IPS-15b (cell line): ENCODE measurements around the gene KCNE1.
A peak's percentile ranks its signal among the peaks of the same experiment; 100 is the strongest.

ENCODE experiments used
- H3K27me3 ChIP-seq: one replicate; pipeline ENCODE4 v1.6.1; 2013; ENCODE audit warnings: low read length; ENCODE audit not compliant: control insufficient read depth, insufficient read depth
- H3K36me3 ChIP-seq: one replicate; pipeline ENCODE4 v1.6.1; 2013; ENCODE audit warnings: low read length; ENCODE audit not compliant: control insufficient read depth, insufficient read depth
- H3K4me1 ChIP-seq: one replicate; pipeline ENCODE4 v1.6.1; 2013; ENCODE audit warnings: mild to moderate bottlenecking, low read length; ENCODE audit not compliant: control insufficient read depth, insufficient read depth
- H3K4me3 ChIP-seq: one replicate; pipeline ENCODE4 v1.5.1; 2013; ENCODE audit warnings: low read depth, low read length
- H3K9ac ChIP-seq: one replicate; pipeline ENCODE4 v1.6.1; 2013; ENCODE audit warnings: low read depth, mild to moderate bottlenecking, low read length
- H3K9me3 ChIP-seq: one replicate; pipeline ENCODE4 v1.6.1; 2013; ENCODE audit warnings: mild to moderate bottlenecking, low read length; ENCODE audit not compliant: control insufficient read depth, insufficient read depth

KCNE1 gene

GRCh38 chr21:34533938-34534337, 21.9 kb upstream of the KCNE1 start:
- H3K36me3 ChIP-seq, result no peaks in the 10 kb centered on the region
- H3K4me1 ChIP-seq, result no peaks in the 10 kb centered on the region
- H3K9me3 ChIP-seq, result no peaks in the 10 kb centered on the region
- H3K4me3 ChIP-seq, result no peak overlapping the region
- no peak overlapping the region for H3K9ac ChIP-seq
- H3K27me3 ChIP-seq, result no peaks in the 10 kb centered on the region

DNA sequence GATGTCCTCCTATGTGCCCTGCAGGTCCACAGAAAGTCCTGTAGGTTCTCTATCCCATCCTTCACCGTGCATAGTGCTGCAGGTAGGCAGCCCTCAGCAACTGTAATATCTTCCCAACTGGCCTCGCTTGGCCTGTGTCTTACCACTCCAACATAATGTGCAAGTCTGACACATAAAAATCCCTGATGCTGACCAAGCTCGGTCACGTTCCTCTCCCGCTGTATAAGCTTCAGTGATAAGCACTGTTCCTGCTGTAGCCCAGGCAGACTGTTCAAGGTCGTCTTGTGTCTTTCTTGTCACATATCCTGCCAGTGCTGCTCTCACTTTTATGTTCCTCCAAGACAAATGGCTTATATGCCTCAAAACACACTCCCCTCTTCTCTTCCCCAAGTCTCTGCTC, 19.4 kb upstream of the KCNE1 start:
- H3K4me1 ChIP-seq, result peaks cover 9% of the 10 kb centered on the region
- H3K9me3 ChIP-seq, result no peaks in the 10 kb centered on the region
- no peak overlapping the region for H3K4me3 ChIP-seq
- H3K27me3 ChIP-seq, result no peaks in the 10 kb centered on the region
- no peaks in the 10 kb centered on the region for H3K36me3 ChIP-seq
- H3K9ac ChIP-seq, result no peak overlapping the region

DNA sequence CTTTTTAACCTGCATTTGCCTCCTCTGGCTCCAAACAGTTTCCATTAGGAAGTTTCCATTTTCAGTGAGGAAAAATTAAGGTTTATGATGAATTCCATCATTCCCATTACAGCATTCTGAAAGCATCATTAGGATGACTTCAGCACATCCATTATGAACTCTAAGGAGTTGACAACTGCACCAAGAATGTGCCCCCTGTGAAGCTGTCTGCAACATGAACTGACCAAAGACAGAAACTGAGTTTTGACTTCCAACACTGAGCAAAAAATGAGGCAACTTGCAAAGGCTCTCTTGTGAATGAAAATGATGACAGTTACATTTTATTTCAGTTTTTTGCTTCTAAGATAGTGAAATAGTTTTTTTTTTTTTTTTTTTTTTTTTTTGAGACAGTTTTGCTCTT, 18.3 kb upstream of the KCNE1 start:
- Histone ChIP-seq H3K4me1 (peaks cover 15% of the 10 kb centered on the region), H3K9ac (no peak overlapping the region), H3K36me3 (no peaks in the 10 kb centered on the region), H3K9me3 (no peaks in the 10 kb centered on the region), H3K27me3 (peaks cover 4% of the 10 kb centered on the region), H3K4me3 (no peak overlapping the region)

- H3K4me3 ChIP-seq, result no peak overlapping the region
- H3K9ac ChIP-seq, result no peak overlapping the region
- peaks cover 24% of the 10 kb centered on the region for H3K4me1 ChIP-seq
- H3K9me3 ChIP-seq, result no peaks in the 10 kb centered on the region
- no peaks in the 10 kb centered on the region for H3K36me3 ChIP-seq
- peaks cover 6% of the 10 kb centered on the region for H3K27me3 ChIP-seq
These were observed 16.1 kb upstream of the KCNE1 start for GRCh38 chr21:34528131-34528561.

DNA sequence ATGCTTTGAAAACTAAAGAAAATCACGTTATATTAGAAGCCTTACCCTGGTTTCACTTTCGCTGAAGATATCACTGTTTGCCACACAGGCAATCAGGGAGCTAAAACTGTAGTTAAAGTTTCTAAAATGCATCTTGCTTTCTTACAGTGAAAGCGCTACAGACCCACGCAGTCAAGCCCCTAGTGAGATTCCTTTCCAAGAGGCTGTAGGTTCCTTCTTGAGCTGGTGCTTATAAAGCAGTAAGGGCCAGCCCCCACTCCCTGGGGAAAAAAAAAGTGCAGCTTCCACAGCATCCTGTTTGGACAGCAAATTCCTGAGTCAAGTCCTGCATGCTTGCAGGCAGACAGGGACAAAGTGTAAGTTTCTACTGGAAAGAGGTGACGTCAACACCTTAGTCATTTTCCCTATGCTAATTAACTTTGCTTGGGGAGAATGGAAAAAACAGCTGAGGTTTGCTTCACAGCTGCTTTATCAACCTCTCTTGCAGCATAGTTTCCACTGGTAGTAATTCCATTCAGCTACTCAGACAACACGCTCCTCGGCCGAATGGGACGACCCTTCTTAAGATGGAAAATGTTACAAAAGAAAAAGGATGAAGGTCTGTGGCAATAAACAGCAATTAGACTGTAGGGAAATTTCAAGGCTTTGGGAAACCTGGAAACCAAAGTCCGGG, 14.7 kb upstream of the KCNE1 start:
- H3K9ac ChIP-seq, result no peak overlapping the region
- H3K4me3 ChIP-seq, result peak overlapping the region; percentile 5

DNA sequence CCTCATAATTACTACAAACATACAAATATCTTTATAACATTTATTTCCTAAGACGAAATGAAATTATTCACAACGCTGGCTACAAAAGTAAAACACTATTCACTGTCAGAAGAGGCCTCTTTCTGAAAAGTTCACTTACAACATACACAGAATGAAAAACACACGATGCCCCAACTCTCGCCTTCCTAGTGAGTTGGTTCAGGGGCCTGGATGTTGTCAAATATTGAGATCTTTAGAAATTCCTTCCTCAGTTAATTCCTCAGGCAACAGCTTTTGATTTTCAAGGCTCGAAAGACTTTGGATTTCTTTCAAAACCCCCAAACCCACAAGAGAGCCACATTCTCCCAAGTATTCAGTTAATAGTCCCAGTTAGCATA, 14.2 kb upstream of the KCNE1 start:
- Histone ChIP-seq H3K4me1 (peaks cover 36% of the 10 kb centered on the region), H3K36me3 (no peaks in the 10 kb centered on the region), H3K9me3 (no peaks in the 10 kb centered on the region), H3K4me3 (peak overlapping the region; percentile 5), H3K27me3 (peaks cover 6% of the 10 kb centered on the region), H3K9ac (no peak overlapping the region)

More for the DNA sequence above, 14.7 kb upstream of the KCNE1 start:
- Histone ChIP-seq H3K36me3 (no peaks in the 10 kb centered on the region), H3K9me3 (no peaks in the 10 kb centered on the region), H3K4me1 (peaks cover 35% of the 10 kb centered on the region), H3K27me3 (peaks cover 6% of the 10 kb centered on the region)

GRCh38 chr21:34524646-34525601, 12.9 kb upstream of the KCNE1 start:
- Histone ChIP-seq H3K36me3 (no peaks in the 10 kb centered on the region), H3K4me3 (peak overlapping the region; percentile 15), H3K9me3 (no peaks in the 10 kb centered on the region), H3K27me3 (peaks cover 6% of the 10 kb centered on the region), H3K9ac (peak overlapping the region; percentile 29), H3K4me1 (peaks cover 39% of the 10 kb centered on the region)

GRCh38 chr21:34523019-34523555, 11.1 kb upstream of the KCNE1 start:
- H3K4me1 ChIP-seq, result peaks cover 39% of the 10 kb centered on the region
- H3K4me3 ChIP-seq, result no peak overlapping the region
- no peaks in the 10 kb centered on the region for H3K36me3 ChIP-seq
- H3K9me3 ChIP-seq, result no peaks in the 10 kb centered on the region
- peaks cover 6% of the 10 kb centered on the region for H3K27me3 ChIP-seq
- no peak overlapping the region for H3K9ac ChIP-seq

DNA sequence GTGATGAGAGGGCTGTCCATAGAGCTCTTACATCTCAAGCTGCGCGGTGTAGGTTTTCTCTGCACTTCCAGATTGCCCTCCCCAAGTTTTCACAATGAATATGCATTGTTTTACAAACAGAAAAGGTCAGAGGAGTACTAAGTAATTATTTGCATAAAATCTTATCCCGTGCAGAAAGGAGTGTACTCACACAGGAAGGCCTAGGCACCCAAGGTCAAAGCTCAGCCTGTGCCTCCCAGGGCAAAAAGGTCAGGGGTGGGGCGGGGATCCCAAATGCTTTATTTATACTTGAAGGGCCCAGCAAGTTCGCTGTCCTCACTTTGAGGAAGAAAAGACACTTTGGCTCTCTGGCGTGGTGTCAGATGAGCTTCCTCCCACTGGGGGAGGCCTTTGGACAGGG, 10.3 kb upstream of the KCNE1 start:
- no peaks in the 10 kb centered on the region for H3K36me3 ChIP-seq
- H3K9me3 ChIP-seq, result no peaks in the 10 kb centered on the region
- peaks cover 41% of the 10 kb centered on the region for H3K4me1 ChIP-seq
- H3K27me3 ChIP-seq, result peaks cover 6% of the 10 kb centered on the region
- no peak overlapping the region for H3K9ac ChIP-seq
- H3K4me3 ChIP-seq, result no peak overlapping the region

GRCh38 chr21:34521561-34521960, 9.6 kb upstream of the KCNE1 start:
- Histone ChIP-seq H3K9ac (no peak overlapping the region), H3K9me3 (no peaks in the 10 kb centered on the region), H3K4me1 (peaks cover 35% of the 10 kb centered on the region), H3K27me3 (peaks cover 6% of the 10 kb centered on the region), H3K36me3 (no peaks in the 10 kb centered on the region), H3K4me3 (no peak overlapping the region)

DNA sequence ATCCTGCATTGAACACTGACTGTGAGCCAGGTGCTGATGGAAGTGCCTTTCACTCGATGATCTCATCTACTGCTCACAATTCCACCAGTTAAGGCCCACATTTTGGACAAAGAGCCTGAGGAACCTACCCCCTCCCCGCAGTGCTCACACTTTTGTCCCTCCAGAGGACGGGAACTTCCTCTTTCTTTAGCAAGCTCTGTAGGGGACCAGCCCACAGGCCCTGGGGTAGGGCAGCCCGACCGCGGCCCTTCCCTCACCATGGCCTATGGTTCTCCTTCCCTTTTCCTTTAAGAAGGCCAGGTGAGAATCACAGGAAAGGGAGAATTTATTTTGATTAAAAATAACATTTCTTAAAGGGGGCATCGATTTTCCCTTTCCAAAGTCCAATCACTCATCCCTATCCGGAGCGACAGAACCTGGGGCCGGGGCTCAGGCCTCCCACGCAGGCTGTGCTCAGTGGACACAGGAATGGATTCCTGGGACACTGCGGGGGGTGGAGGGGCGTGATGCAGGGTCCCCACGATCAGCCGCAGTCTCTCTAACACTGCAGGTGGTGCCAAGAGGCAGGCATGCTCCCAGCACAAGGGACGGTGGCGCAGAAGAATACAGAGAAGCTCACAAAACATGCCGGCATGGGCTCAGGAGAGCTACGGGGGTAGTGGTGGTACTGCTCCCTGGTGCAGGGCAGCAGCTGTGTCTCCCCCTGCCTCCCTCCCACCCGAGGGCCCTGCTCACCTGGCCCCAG, 8.9 kb upstream of the KCNE1 start:
- H3K9ac ChIP-seq, result no peak overlapping the region
- no peaks in the 10 kb centered on the region for H3K9me3 ChIP-seq
- H3K27me3 ChIP-seq, result peaks cover 6% of the 10 kb centered on the region
- peaks cover 28% of the 10 kb centered on the region for H3K4me1 ChIP-seq
- no peaks in the 10 kb centered on the region for H3K36me3 ChIP-seq
- no peak overlapping the region for H3K4me3 ChIP-seq
